Hair follicle dermal papilla cell (primary cell): Measurements from ENCODE around the gene S1PR1. TPM values are rescaled to one million over a fixed set of nuclear protein-coding genes. Genes with fewer than 3 reads are reported as not detected.

Source experiments
- total RNA-seq: library from RNA; depleted of rRNA; stranded (reverse); fragments of >200 nt; gene quantifications from 2 replicates; pipeline ENCODE4 v1.2.3, GENCODE V29; 2012

S1PR1 gene
- total RNA-seq: 4.5 and 7.6 TPM in 2 replicates

GRCh38 chr1:101236516-101237228 lies at the start of gene S1PR1:
S1PR1 (plus strand) TSS chr1:101237019; CDS start chr1:101238985, 1,966 bp downstream.

Other genes with a start within 250 kb of the S1PR1 start
- 18.7 and 25.3 TPM in 2 replicates for gene DPH5, start 211.2 kb upstream of the S1PR1 start, total RNA-seq